ENCODE data around the gene FXR2. TPM values are rescaled to one million over a fixed set of nuclear protein-coding genes. Genes with fewer than 3 reads are reported as not detected.
A peak's percentile ranks its signal among the peaks of the same experiment; 100 is the strongest.
"Not testable (repeated sequence)": the region's sequence is repeated elsewhere in the genome, so short reads cannot be mapped to it uniquely, and the experiment has no call there.

Gene FXR2
- total RNA-seq, 2 experiments from 2014 or later, result 32.1 to 32.4 TPM

DNA sequence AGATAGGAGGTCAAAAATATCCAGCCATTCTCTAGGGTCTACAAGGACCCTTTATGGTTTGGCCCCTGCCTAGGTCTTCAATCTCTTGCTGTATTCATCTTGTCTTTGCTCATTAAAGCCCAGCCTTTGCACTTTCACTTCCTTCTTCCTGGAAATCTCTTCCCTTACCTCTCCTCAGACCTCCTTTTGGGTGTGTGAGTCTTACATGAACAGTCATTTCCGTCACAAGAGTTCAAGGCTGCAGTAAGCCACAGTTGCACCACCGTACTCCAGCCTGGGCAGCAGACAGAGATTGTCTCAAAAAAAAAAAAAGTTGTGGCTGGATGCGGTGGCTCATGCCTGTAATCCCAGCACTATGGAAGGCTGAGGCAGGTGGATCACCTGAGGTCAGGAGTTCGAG, 30.1 kb upstream of the FXR2 start:
- Histone ChIP-seq H3K4me2 (ENCODE audit: low read length) (0 out of 2 replicates have a peak overlapping the region, but pooled peaks have one; percentile 20), H3K9me3 (ENCODE audit: low read length) (no peaks in the 10 kb centered on the region), H3K36me3 (ENCODE audit: insufficient read depth, low read length) (no peaks in the 10 kb centered on the region), H3K27ac (ENCODE audit: low read depth, low read length, poor library complexity, severe bottlenecking) (no peak overlapping the region), H3K79me2 (ENCODE audit: insufficient read depth, low read depth, low read length) (no peaks in the 10 kb centered on the region), H2AFZ (ENCODE audit: low read length) (no peak overlapping the region), H3K9me2 (ENCODE audit: insufficient read depth, low read length) (no peaks in the 10 kb centered on the region), H4K20me1 (ENCODE audit: insufficient read depth, low read length) (no peaks in the 10 kb centered on the region), H3K4me3 (ENCODE audit: low read depth, low read length, poor library complexity, severe bottlenecking) (no peak overlapping the region), H3K4me1 (ENCODE audit: insufficient read depth, low read length, poor library complexity, severe bottlenecking) (peaks cover 4% of the 10 kb centered on the region)
- ChIA-PET CTCF (ENCODE audit: unreplicated experiment) (no interaction called here), POLR2A (no interaction called here)
- DNase-seq (ENCODE audit: low spot score), result no peak
- no TSS peak for BruUV-seq (replicated peaks)
- TF ChIP-seq EZH2phosphoT487 (IDR thresholded peaks at IDR 0.05; ENCODE audit: borderline replicate concordance, low read depth, low read length), result no peak
- TF ChIP-seq, protein P1, sequence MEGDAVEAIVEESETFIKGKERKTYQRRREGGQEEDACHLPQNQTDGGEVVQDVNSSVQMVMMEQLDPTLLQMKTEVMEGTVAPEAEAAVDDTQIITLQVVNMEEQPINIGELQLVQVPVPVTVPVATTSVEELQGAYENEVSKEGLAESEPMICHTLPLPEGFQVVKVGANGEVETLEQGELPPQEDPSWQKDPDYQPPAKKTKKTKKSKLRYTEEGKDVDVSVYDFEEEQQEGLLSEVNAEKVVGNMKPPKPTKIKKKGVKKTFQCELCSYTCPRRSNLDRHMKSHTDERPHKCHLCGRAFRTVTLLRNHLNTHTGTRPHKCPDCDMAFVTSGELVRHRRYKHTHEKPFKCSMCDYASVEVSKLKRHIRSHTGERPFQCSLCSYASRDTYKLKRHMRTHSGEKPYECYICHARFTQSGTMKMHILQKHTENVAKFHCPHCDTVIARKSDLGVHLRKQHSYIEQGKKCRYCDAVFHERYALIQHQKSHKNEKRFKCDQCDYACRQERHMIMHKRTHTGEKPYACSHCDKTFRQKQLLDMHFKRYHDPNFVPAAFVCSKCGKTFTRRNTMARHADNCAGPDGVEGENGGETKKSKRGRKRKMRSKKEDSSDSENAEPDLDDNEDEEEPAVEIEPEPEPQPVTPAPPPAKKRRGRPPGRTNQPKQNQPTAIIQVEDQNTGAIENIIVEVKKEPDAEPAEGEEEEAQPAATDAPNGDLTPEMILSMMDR (conservative IDR thresholded peaks at IDR 0.05; ENCODE audit: low read length), result no peak
- intact Hi-C loops (cut with micrococcal nuclease; ENCODE audit: unreplicated experiment), result no loop called here

- H3K9me2 ChIP-seq (ENCODE audit: insufficient read depth, low read length); H3K27ac ChIP-seq (ENCODE audit: low read depth, low read length, poor library complexity, severe bottlenecking); intact Hi-C loops (cut with micrococcal nuclease; ENCODE audit: unreplicated experiment); H3K4me3 ChIP-seq (ENCODE audit: low read depth, low read length, poor library complexity, severe bottlenecking); DNase-seq (ENCODE audit: low spot score); POLR2A ChIA-PET; H3K79me2 ChIP-seq (ENCODE audit: insufficient read depth, low read depth, low read length); BruUV-seq (replicated peaks); H3K36me3 ChIP-seq (ENCODE audit: insufficient read depth, low read length); H4K20me1 ChIP-seq (ENCODE audit: insufficient read depth, low read length); H2AFZ ChIP-seq (ENCODE audit: low read length); H3K4me2 ChIP-seq (ENCODE audit: low read length); H3K4me1 ChIP-seq (ENCODE audit: insufficient read depth, low read length, poor library complexity, severe bottlenecking); CTCF ChIA-PET (ENCODE audit: unreplicated experiment); H3K9me3 ChIP-seq (ENCODE audit: low read length): not testable (repeated sequence)
These were observed 26.9 kb upstream of the FXR2 start for GRCh38 chr17:7641635-7642034.

DNA sequence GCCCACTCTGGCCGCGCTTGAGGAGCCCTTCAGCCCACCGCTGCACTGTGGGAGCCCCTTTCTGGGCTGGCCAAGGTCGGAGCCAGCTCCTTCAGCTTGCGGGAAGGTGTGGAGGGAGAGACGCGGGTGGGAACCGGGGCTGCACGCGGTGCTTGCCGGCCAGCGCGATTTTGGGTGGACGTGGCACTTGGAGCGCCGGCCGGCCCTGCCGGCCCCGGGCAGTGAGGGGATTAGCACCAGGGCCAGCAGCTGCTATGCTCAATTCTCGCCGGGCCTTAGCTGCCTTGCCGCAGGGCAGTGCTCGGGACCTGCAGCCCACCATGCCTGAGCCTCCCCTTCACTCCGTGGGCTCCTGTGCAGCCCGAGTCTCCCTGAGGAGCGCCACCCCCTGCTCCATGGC, 26.1 kb upstream of the FXR2 start:
- H2AFZ ChIP-seq (ENCODE audit: low read length), result no peak overlapping the region
- no peak overlapping the region for H3K4me2 ChIP-seq (ENCODE audit: low read length)
- TF ChIP-seq, protein P1 (conservative IDR thresholded peaks at IDR 0.05; ENCODE audit: low read length), result no peak
- TF ChIP-seq EZH2phosphoT487 (IDR thresholded peaks at IDR 0.05; ENCODE audit: borderline replicate concordance, low read depth, low read length), result no peak
- no peaks in the 10 kb centered on the region for H3K9me2 ChIP-seq (ENCODE audit: insufficient read depth, low read length)
- ChIA-PET POLR2A (no interaction called here), CTCF (ENCODE audit: unreplicated experiment) (no interaction called here)
- no peaks in the 10 kb centered on the region for H4K20me1 ChIP-seq (ENCODE audit: insufficient read depth, low read length)
- H3K4me3 ChIP-seq (ENCODE audit: low read depth, low read length, poor library complexity, severe bottlenecking), result no peak overlapping the region
- no TSS peak for BruUV-seq (replicated peaks)
- DNase-seq (ENCODE audit: low spot score), result no peak
- intact Hi-C loops (cut with micrococcal nuclease; ENCODE audit: unreplicated experiment), result no loop called here
- H3K4me1 ChIP-seq (ENCODE audit: insufficient read depth, low read length, poor library complexity, severe bottlenecking), result peaks cover 4% of the 10 kb centered on the region
- H3K27ac ChIP-seq (ENCODE audit: low read depth, low read length, poor library complexity, severe bottlenecking), result no peak overlapping the region
- no peaks in the 10 kb centered on the region for H3K79me2 ChIP-seq (ENCODE audit: insufficient read depth, low read depth, low read length)
- H3K9me3 ChIP-seq (ENCODE audit: low read length), result no peaks in the 10 kb centered on the region
- H3K36me3 ChIP-seq (ENCODE audit: insufficient read depth, low read length), result no peaks in the 10 kb centered on the region
